HepG2 (cell line): Measurements from ENCODE around the gene LNPK. TPM values are rescaled to one million over a fixed set of nuclear protein-coding genes. Genes with fewer than 3 reads are reported as not detected.

Source experiments
- ARHGAP35 ChIP-seq: sonication (generic); formaldehyde crosslinking; IDR thresholded peaks from 2 replicates; pipeline ENCODE4 v1.9.0; 2022; ENCODE audit warnings: mild to moderate bottlenecking, inconsistent platforms, moderate library complexity, missing genetic modification reagents, borderline replicate concordance
- EED ChIP-seq: sonication (generic); formaldehyde crosslinking; IDR thresholded peaks from 2 replicates; pipeline ENCODE4 v1.5.0; 2020; ENCODE audit warnings: mild to moderate bottlenecking, missing genetic modification reagents
- KLF16 ChIP-seq, 2 experiments: sonication (generic) in 1 of 2; formaldehyde crosslinking in 1 of 2; IDR thresholded peaks; 2 replicates each; pipeline versions ENCODE4 v1.6.1 to v1.8.0; 2016 to 2023; ENCODE audit warnings: missing genetic modification reagents in 2 of 2, missing compliant biosample characterization in 1 of 2
- MEIS2 ChIP-seq: sonication (generic); formaldehyde crosslinking; IDR thresholded peaks from 2 replicates; pipeline ENCODE4 v1.9.0; 2021; ENCODE audit warnings: mild to moderate bottlenecking, missing genetic modification reagents
- MXD4 ChIP-seq: IDR thresholded peaks from 2 replicates; pipeline ENCODE4 v1.6.1; 2016; ENCODE audit warnings: mild to moderate bottlenecking, missing biosample characterization, missing genetic modification reagents
- MXI1 ChIP-seq: IDR thresholded peaks from 3 replicates; pipeline ENCODE4 v1.6.1; 2012; ENCODE audit warnings: low read depth, low read length, inconsistent platforms, borderline replicate concordance
- NCOA2 ChIP-seq: sonication (generic); formaldehyde crosslinking; IDR thresholded peaks from 2 replicates; pipeline ENCODE4 v1.8.0; 2022; ENCODE audit warnings: inconsistent platforms
- POLR2AphosphoS5 ChIP-seq: IDR thresholded peaks from 2 replicates; pipeline ENCODE4 v1.6.1; 2012; ENCODE audit warnings: low read depth, low read length
- RBAK ChIP-seq: sonication (generic); formaldehyde crosslinking; IDR thresholded peaks from 2 replicates; pipeline ENCODE4 v1.5.1; 2020; ENCODE audit warnings: mild to moderate bottlenecking, missing genetic modification reagents
- RNF2 ChIP-seq: fragments of 450-650 bp; conservative IDR thresholded peaks from 2 replicates; pipeline ENCODE4 v1.6.1; 2016; ENCODE audit warnings: low read depth
- SIX1 ChIP-seq: sonication (generic); formaldehyde crosslinking; IDR thresholded peaks from 2 replicates; pipeline ENCODE4 v1.4.0; 2020; ENCODE audit warnings: missing genetic modification reagents, borderline replicate concordance
- SOX13 ChIP-seq, 3 experiments: fragments of 450-650 bp in 1 of 3; sonication (generic) in 1 of 3; formaldehyde crosslinking in 1 of 3; IDR thresholded peaks in 2 of 3; conservative IDR thresholded peaks in 1 of 3; 2 replicates each; pipeline versions ENCODE4 v1.5.0 to v1.6.1; 2016 to 2020; ENCODE audit warnings: antibody characterized with exemption in 1 of 3, mild to moderate bottlenecking in 1 of 3, missing compliant biosample characterization in 1 of 3, missing genetic modification reagents in 1 of 3, moderate library complexity in 1 of 3
- SRY ChIP-seq: sonication (generic); formaldehyde crosslinking; IDR thresholded peaks from 2 replicates; pipeline ENCODE4 v1.8.0; 2022; ENCODE audit warnings: mild to moderate bottlenecking, missing genetic modification reagents
- TCF7 ChIP-seq: sonication (generic); IDR thresholded peaks from 2 replicates; pipeline ENCODE4 v1.6.1; 2016; ENCODE audit warnings: antibody characterized with exemption, low read depth
- TGIF2 ChIP-seq: IDR thresholded peaks from 2 replicates; pipeline ENCODE4 v1.6.1; 2016; ENCODE audit warnings: control low read depth, missing compliant biosample characterization
- ZNF546 ChIP-seq: sonication (generic); formaldehyde crosslinking; conservative IDR thresholded peaks from 2 replicates; pipeline ENCODE4 v1.8.1; 2023; ENCODE audit warnings: mild to moderate bottlenecking, missing genetic modification reagents
- ZNF589 ChIP-seq: sonication (generic); formaldehyde crosslinking; conservative IDR thresholded peaks from 2 replicates; pipeline ENCODE4 v1.8.0; 2022; ENCODE audit warnings: mild to moderate bottlenecking, moderate library complexity, missing genetic modification reagents
- ZNF629 ChIP-seq: sonication (generic); formaldehyde crosslinking; conservative IDR thresholded peaks from 2 replicates; pipeline ENCODE4 v1.5.0; 2020; ENCODE audit warnings: missing genetic modification reagents
- polyA plus RNA-seq, 8 experiments: library from polyadenylated mRNA; depleted of rRNA in 3 of 8; stranded (reverse) in 7 of 8; unstranded in 1 of 8; fragments of >200 nt; fragmentation: Illumina TruSeq in 4 of 8; extraction: Trizol in 4 of 8; gene quantifications; 2 replicates each; pipeline versions ENCODE4 v1.2.1 to v1.2.3, GENCODE V29; 2011 to 2016; ENCODE audit warnings: low read depth in 4 of 8, missing spikeins in 1 of 8, mixed read lengths in 1 of 8; ENCODE audit not compliant: insufficient read depth in 1 of 8
- total RNA-seq, 5 experiments: library from RNA; depleted of rRNA; stranded (reverse); fragments of >200 nt; fragmentation: Illumina TruSeq; extraction: Trizol; gene quantifications; 2 replicates each; pipeline ENCODE4 v1.2.3, GENCODE V29; 2016; ENCODE audit warnings: low read depth in 1 of 5
- TF ChIP-seq, protein P1 (sequence below): sonication (generic); formaldehyde crosslinking; IDR thresholded peaks from 2 replicates; pipeline ENCODE4 v1.5.1; 2020; ENCODE audit warnings: mild to moderate bottlenecking, missing genetic modification reagents, borderline replicate concordance
- TF ChIP-seq, protein P2 (sequence below): sonication (generic); formaldehyde crosslinking; IDR thresholded peaks from 2 replicates; pipeline ENCODE4 v1.5.1; 2020; ENCODE audit warnings: mild to moderate bottlenecking, missing genetic modification reagents, moderate library complexity
- TF ChIP-seq, protein P3 (sequence below): sonication (generic); formaldehyde crosslinking; IDR thresholded peaks from 2 replicates; pipeline ENCODE4 v1.5.0; 2020; ENCODE audit warnings: missing genetic modification reagents
- TF ChIP-seq, protein P4 (sequence below): sonication (generic); formaldehyde crosslinking; IDR thresholded peaks from 2 replicates; pipeline ENCODE4 v1.5.1; 2020; ENCODE audit warnings: missing genetic modification reagents, mild to moderate bottlenecking, borderline replicate concordance

LNPK gene
- total and polyA plus RNA-seq, 2 of the 13 experiments (the other 11 are each of a cell fraction or from before 2014, with no cell fraction given) = 25.4 to 26.1 TPM

DNA sequence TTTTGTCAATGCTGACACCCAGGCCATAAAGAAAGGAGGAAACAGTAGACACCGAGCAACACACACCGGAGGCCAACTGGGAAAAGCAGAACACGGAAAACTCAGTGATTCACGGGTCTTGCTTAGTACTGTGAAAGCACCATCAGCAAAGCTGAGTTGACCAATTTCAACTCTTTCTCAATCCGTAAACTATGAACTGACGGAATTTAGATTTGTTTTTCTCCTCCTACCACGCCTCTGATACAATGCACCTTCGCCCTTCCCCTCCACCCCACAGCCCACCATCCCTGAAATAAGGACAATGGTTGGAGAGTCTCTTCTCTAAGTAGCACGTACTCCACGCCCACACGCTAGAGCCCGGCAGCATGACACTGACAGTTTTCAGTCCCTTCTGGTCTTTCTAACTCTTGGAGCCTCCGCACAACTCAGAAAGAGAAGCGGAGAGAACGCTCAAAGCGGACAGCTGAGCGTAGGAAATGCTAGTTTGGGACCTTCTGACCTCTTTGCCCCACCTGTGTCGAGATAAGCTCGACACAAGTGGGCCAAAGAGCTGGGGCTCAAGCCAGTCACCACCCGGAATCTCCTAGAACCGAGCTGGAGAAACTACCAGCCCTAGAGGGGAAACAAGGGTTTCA, 669 bp downstream of the LNPK start (continued):
- TF ChIP-seq, protein P1, sequence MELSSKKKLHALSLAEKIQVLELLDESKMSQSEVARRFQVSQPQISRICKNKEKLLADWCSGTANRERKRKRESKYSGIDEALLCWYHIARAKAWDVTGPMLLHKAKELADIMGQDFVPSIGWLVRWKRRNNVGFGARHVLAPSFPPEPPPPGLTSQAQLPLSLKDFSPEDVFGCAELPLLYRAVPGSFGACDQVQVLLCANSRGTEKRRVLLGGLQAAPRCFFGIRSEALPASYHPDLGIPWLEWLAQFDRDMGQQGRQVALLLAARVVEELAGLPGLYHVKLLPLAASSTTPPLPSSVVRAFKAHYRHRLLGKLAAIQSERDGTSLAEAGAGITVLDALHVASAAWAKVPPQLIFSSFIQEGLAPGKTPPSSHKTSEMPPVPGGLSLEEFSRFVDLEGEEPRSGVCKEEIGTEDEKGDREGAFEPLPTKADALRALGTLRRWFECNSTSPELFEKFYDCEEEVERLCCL (CRISPR knock-in tag) = 0 out of 2 replicates have a peak, but pooled peaks have one; percentile 47
- TF ChIP-seq SOX13 (IDR thresholded peaks at IDR 0.05) = peak; percentile 2; the same call in 1 of the 2 replicates
- TF ChIP-seq SOX13 (CRISPR knock-in tag; conservative IDR thresholded peaks at IDR 0.05 in 1 of 2, IDR thresholded peaks at IDR 0.05 in 1 of 2) = peak in 1 of 2 experiments; percentile 6; a peak in 1 of 4 replicates
- peak; percentile 57; the same call in 1 of the 2 replicates for TF ChIP-seq POLR2AphosphoS5
- peak; percentile 20; the same call in 1 of the 2 replicates for TF ChIP-seq MXD4 (CRISPR knock-in tag)
- TF ChIP-seq ARHGAP35 = 0 out of 2 replicates have a peak, but pooled peaks have one; percentile 3
- 0 out of 2 replicates have a peak, but pooled peaks have one; percentile 8 for TF ChIP-seq ZNF589
- TF ChIP-seq RBAK = 0 out of 2 replicates have a peak, but pooled peaks have one; percentile 1
- peak; percentile 27; the same call in 1 of the 2 replicates for TF ChIP-seq NCOA2 (CRISPR knock-in tag)
- no peak for TF ChIP-seq MEIS2 (CRISPR knock-in tag)
- TF ChIP-seq, protein P2, sequence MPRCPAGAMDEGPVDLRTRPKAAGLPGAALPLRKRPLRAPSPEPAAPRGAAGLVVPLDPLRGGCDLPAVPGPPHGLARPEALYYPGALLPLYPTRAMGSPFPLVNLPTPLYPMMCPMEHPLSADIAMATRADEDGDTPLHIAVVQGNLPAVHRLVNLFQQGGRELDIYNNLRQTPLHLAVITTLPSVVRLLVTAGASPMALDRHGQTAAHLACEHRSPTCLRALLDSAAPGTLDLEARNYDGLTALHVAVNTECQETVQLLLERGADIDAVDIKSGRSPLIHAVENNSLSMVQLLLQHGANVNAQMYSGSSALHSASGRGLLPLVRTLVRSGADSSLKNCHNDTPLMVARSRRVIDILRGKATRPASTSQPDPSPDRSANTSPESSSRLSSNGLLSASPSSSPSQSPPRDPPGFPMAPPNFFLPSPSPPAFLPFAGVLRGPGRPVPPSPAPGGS = 0 out of 2 replicates have a peak, but pooled peaks have one; percentile 33
- TF ChIP-seq, protein P3, sequence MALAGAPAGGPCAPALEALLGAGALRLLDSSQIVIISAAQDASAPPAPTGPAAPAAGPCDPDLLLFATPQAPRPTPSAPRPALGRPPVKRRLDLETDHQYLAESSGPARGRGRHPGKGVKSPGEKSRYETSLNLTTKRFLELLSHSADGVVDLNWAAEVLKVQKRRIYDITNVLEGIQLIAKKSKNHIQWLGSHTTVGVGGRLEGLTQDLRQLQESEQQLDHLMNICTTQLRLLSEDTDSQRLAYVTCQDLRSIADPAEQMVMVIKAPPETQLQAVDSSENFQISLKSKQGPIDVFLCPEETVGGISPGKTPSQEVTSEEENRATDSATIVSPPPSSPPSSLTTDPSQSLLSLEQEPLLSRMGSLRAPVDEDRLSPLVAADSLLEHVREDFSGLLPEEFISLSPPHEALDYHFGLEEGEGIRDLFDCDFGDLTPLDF (CRISPR knock-in tag) = no peak
- peak; percentile 82 for TF ChIP-seq SRY (CRISPR knock-in tag)
- TF ChIP-seq RNF2 = 0 out of 2 replicates have a peak, but pooled peaks have one; percentile 13
- TF ChIP-seq KLF16 (CRISPR knock-in tag; IDR thresholded peaks at IDR 0.05) = peak in 1 of 2 experiments; percentile 41; a peak in 1 of 4 replicates
- TF ChIP-seq, protein P4, sequence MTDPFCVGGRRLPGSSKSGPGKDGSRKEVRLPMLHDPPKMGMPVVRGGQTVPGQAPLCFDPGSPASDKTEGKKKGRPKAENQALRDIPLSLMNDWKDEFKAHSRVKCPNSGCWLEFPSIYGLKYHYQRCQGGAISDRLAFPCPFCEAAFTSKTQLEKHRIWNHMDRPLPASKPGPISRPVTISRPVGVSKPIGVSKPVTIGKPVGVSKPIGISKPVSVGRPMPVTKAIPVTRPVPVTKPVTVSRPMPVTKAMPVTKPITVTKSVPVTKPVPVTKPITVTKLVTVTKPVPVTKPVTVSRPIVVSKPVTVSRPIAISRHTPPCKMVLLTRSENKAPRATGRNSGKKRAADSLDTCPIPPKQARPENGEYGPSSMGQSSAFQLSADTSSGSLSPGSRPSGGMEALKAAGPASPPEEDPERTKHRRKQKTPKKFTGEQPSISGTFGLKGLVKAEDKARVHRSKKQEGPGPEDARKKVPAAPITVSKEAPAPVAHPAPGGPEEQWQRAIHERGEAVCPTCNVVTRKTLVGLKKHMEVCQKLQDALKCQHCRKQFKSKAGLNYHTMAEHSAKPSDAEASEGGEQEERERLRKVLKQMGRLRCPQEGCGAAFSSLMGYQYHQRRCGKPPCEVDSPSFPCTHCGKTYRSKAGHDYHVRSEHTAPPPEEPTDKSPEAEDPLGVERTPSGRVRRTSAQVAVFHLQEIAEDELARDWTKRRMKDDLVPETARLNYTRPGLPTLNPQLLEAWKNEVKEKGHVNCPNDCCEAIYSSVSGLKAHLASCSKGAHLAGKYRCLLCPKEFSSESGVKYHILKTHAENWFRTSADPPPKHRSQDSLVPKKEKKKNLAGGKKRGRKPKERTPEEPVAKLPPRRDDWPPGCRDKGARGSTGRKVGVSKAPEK (CRISPR knock-in tag) = peak; percentile 47
- peak; percentile 79; the same call in 2 of the 3 replicates for TF ChIP-seq MXI1
- TF ChIP-seq TCF7 = no peak
- peak; percentile 31; the same call in 1 of the 2 replicates for TF ChIP-seq ZNF546 (CRISPR knock-in tag)
- TF ChIP-seq SIX1 (CRISPR knock-in tag) = peak; percentile 20; the same call in 1 of the 2 replicates
- 0 out of 2 replicates have a peak, but pooled peaks have one; percentile 28 for TF ChIP-seq TGIF2 (CRISPR knock-in tag)
- TF ChIP-seq EED (CRISPR knock-in tag) = no peak; the same call in 1 of the 2 replicates
- 0 out of 2 replicates have a peak, but pooled peaks have one; percentile 10 for TF ChIP-seq ZNF629 (CRISPR knock-in tag)
